AG04449 (cell line): ENCODE results near the gene GALNT14.
A peak's percentile ranks its signal among the peaks of the same experiment; 100 is the strongest.

ENCODE experiments used
- CTCF ChIA-PET: fragments of 350-600 bp; formaldehyde crosslinking; extraction: SDS; loops from one replicate; lab custom pipeline; 2021; ENCODE audit warnings: antibody characterized with exemption; lab: Yijun Ruan, JAX
- POLR2A ChIA-PET: fragments of 400-600, 350-600 bp; formaldehyde crosslinking; extraction: SDS; loops from one replicate; lab custom pipeline; 2020; ENCODE audit warnings: antibody characterized with exemption, inconsistent platforms; lab: Yijun Ruan, JAX
- DNase-seq: peaks from one replicate; pipeline ENCODE4 v3.0.0-alpha.2; 2010; ENCODE audit warnings: low read depth, low spot score
- H3K4me3 ChIP-seq: 2 replicates; pipeline ENCODE4 v1.5.1; 2011; ENCODE audit warnings: low read depth, mild to moderate bottlenecking, control low read depth, low read length
- TF ChIP-seq, protein P1 (sequence below): IDR thresholded peaks from one replicate; pipeline ENCODE4 v1.5.1; 2011; ENCODE audit warnings: mild to moderate bottlenecking, moderate library complexity, low read length, control low read depth, inconsistent platforms; ENCODE audit not compliant: insufficient read depth; ENCODE audit errors: missing control alignments

The GALNT14 gene

DNA sequence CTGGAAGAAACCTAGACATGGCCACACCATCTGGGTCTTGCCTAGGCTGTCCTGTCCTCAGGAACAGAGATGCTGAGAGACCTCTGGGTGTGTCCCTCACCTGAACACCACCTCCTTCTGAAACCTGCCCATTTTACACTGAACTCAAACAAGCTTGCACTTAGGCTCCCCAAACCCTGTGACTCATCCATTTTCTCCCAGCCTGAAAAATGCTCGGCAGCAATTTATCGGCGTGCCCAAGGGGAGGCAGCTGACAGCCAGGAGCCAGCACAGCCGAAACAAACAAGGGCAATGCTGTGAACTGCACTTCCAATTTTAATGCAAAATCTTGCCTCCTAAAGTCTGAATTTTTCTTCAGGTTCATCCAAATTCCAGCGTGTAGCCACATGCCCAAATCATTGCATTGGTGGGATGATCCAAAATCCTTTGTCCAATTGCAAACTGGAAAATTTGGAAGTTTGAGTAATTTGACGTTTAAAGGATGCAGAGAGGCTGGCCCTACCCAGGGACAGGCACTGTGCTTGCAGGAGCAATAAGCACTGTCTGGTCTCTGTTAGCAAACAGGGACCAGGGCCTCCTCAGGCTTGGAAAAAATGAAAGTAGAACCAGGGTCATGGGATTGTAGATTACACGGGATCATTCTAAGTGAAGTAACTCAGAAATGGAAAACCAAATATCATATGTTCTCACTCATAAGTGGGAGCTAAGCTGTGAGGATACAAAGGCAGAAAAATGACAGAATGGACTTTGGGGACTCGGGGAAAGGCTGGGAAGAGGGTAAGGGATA is 67.7 kb downstream of the GALNT14 start:
- CTCF ChIA-PET = no interaction called here
- POLR2A ChIA-PET = no interaction called here
- DNase-seq = no peak
- H3K4me3 ChIP-seq = no peak overlapping the region
- TF ChIP-seq, protein P1, sequence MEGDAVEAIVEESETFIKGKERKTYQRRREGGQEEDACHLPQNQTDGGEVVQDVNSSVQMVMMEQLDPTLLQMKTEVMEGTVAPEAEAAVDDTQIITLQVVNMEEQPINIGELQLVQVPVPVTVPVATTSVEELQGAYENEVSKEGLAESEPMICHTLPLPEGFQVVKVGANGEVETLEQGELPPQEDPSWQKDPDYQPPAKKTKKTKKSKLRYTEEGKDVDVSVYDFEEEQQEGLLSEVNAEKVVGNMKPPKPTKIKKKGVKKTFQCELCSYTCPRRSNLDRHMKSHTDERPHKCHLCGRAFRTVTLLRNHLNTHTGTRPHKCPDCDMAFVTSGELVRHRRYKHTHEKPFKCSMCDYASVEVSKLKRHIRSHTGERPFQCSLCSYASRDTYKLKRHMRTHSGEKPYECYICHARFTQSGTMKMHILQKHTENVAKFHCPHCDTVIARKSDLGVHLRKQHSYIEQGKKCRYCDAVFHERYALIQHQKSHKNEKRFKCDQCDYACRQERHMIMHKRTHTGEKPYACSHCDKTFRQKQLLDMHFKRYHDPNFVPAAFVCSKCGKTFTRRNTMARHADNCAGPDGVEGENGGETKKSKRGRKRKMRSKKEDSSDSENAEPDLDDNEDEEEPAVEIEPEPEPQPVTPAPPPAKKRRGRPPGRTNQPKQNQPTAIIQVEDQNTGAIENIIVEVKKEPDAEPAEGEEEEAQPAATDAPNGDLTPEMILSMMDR = no peak

DNA sequence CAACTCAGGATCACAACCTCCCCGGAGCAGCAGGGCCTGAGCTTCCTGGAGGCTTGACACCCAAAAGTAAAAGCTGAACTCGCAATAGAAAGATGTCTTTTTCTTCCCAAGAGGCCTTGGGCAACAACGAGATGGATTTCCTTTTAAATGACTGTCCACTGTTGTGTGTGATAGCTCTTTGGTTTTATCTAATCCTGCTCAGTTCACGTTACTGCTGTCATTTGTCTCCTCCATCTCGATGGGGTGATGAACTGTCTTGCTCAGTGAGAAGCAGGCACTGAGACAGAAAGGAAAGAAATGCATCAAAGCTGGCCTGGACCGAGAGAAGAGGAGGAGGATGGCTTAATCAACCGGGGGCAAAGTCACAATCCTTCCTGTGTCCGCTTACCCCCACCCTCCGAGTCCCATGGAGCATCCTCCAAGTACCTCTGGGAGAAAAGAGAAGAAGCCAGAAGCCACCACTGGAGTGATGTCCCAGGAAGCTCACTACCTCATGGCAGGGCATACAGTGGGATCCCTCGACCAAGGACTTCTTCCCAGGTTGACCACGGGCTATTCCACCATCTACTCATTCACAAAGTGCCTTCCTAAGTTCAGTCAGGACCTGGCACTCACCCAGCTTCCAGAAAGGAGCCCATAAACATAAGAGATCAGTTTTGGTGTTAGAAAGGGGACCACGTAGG is 68.5 kb downstream of the GALNT14 start:
- DNase-seq = no peak
- TF ChIP-seq, protein P1 = no peak
- POLR2A ChIA-PET = no interaction called here
- CTCF ChIA-PET = interaction anchor here (1.3 kb wide), 1 partner anchor 207 kb away, joined by 3 read pairs; no protein-coding TSS in a partner anchor
- no peak overlapping the region for H3K4me3 ChIP-seq

DNA sequence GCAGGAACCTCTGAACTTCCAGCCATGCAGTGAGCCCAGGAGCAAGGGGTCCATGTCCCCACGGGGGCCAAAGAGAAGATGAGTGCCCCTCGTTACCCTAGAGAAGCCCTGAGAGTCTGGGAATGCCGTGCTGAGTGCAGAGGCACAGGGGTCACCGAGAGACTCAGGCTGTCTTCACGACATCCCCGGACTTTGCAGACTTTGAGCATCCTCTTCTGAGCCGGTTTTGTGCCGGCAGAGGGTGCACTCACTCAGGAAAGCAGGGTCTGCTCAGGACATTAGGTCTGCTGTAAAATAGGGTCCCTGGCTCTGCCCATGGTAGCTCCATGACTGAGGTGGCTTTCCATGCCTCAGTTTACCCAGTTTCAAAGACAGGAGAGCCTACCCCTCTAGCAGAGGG is 71.0 kb downstream of the GALNT14 start:
- ChIA-PET CTCF (interaction anchor here (1.0 kb wide), 1 partner anchor 266 kb away, joined by 3 read pairs; no protein-coding TSS in a partner anchor), POLR2A (no interaction called here)
- H3K4me3 ChIP-seq = no peak overlapping the region
- no peak for DNase-seq
- TF ChIP-seq, protein P1 = peak; percentile 3

DNA sequence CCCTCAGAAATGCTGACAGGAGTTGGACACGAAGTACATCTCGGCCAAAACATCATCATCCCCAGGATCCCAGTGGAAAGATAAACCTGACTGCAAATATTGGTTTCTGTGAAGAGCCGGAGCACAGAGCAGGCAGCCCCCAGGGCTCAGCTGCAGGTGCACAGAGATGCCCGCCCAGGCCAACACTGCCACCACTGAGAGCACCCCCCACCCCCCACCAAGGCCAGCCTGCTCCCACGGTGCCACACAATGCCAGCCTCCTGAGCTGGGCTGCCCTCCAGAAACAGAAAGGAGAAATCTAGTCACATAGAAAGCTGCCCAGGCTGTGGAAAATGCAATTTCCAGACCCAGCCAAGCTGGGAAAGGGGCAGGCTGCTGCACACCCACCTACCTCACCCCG is 71.7 kb downstream of the GALNT14 start:
- DNase-seq = no peak
- TF ChIP-seq, protein P1 = no peak
- H3K4me3 ChIP-seq = no peak overlapping the region
- ChIA-PET CTCF (no interaction called here), POLR2A (no interaction called here)

DNA sequence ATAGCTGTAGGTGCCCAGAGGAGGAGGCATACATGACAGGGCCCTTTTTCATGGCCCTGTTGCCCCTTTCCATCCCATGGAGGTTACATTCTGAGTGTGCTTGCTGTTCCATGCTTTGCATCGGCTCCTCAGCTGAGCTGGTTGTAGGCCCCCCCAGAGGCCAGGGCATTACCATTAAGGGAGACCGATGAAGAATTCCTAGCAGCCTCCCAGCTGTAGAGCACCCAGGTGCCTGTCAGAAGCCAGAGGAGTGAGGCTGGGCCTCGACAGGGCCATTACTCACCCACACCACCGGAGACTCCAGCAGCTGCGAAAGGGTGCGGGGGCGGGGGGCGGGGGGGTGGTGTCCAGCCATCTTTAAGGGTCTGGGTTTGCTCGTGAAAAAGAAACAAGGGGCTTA is 72.2 kb downstream of the GALNT14 start:
- H3K4me3 ChIP-seq = no peak overlapping the region
- POLR2A ChIA-PET = no interaction called here
- TF ChIP-seq, protein P1 = no peak
- CTCF ChIA-PET = no interaction called here
- no peak for DNase-seq

DNA sequence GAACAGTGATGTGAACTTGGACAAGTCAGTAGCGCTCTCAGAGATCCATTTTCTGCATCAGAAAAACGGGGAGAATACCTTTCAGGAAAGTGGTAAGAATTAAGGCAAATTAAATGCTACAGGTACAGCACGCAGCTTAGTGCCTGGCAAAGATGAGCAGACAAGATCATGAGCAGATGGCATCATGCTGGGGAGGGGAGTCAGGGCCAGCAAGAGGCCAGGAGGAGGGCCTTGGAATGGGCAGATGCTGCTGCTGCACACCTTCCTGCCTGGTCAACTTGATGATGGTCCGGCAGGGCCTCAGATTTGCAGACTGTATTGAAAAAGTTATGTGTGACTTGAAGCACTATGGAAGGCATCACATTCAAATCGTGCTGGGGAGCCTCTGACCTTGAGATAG is 72.9 kb downstream of the GALNT14 start:
- POLR2A ChIA-PET = no interaction called here
- CTCF ChIA-PET = no interaction called here

More for the DNA sequence above, 72.9 kb downstream of the GALNT14 start:
- TF ChIP-seq, protein P1 = no peak
- no peak overlapping the region for H3K4me3 ChIP-seq
- DNase-seq = no peak
